Body of pancreas (tissue), 4 donors: Measurements from ENCODE around the gene CCDC57. TPM values are rescaled to one million over a fixed set of nuclear protein-coding genes. Genes with fewer than 3 reads are reported as not detected.
A peak's percentile ranks its signal among the peaks of the same experiment; 100 is the strongest.

ENCODE experiments used
- ATAC-seq: fragments of 150-250 bp; one replicate; pipeline ENCODE4 v1.9.1; 2016
- DNase-seq, 4 donors: peaks; one replicate each; pipeline ENCODE4 v3.0.0-alpha.2; 2019
- H3K27ac ChIP-seq, 4 donors: fragments of 200-600 bp; sonication (generic); 1 replicate in 3 of 4; 2 replicates in 1 of 4; pipeline versions ENCODE4 v1.5.1 to v1.6.1; 2016 to 2019; ENCODE audit warnings: mild to moderate bottlenecking in 1 of 4, mixed read lengths in 1 of 4, moderate library complexity in 1 of 4
- H3K27me3 ChIP-seq, 2 donors: fragments of 200-600 bp; sonication (generic); one replicate each; pipeline ENCODE4 v1.6.0; 2016; ENCODE audit warnings: mild to moderate bottlenecking in 1 of 2
- H3K36me3 ChIP-seq, 2 donors: fragments of 200-600 bp; sonication (generic); replicated peaks in 1 of 2; 2 replicates each; pipeline ENCODE4 v1.5.1; 2016; ENCODE audit warnings: low read depth in 2 of 2; ENCODE audit not compliant: insufficient read depth in 1 of 2
- H3K4me1 ChIP-seq: fragments of 200-600 bp; sonication (generic); one replicate; pipeline ENCODE4 v1.6.0; 2016
- H3K4me3 ChIP-seq, 2 donors: fragments of 200-600 bp; sonication (generic); 1 replicate in 1 of 2; 2 replicates in 1 of 2; pipeline ENCODE4 v1.5.1; 2016 to 2019
- H3K9me3 ChIP-seq, 3 donors: fragments of 200-600 bp; sonication (generic); 1 replicate in 2 of 3; 2 replicates in 1 of 3; pipeline ENCODE4 v1.5.1; 2016
- POLR2A ChIP-seq, 3 donors: fragments of 450-650 bp; IDR thresholded peaks; one replicate each; pipeline ENCODE4 v1.6.1; 2016; ENCODE audit warnings: antibody characterized with exemption in 3 of 3, mild to moderate bottlenecking in 2 of 3
- WGBS, 2 donors: methylation state at CpG; one replicate each; pipeline ENCODE4 v1.1.5; 2017; 5-methylcytosine and 5-hydroxymethylcytosine counted together
- intact Hi-C: fragments of 100-400 bp; cut with DNase I; formaldehyde crosslinking; loops from one replicate; pipeline ENCODE4 v1.15.1; 2023
- total RNA-seq, 2 donors: library from RNA; depleted of rRNA; stranded (reverse); fragments of >200 nt; gene quantifications; one replicate each; pipeline ENCODE4 v1.1.0, GENCODE V29; 2016
- TF ChIP-seq, protein P1 (sequence below), 7 experiments: fragments of 450-650 bp in 4 of 7; fragments of 200-600 bp in 3 of 7; sonication (generic) in 3 of 7; IDR thresholded peaks; one replicate each; pipeline ENCODE4 v1.5.1; 2016 to 2019; ENCODE audit warnings: antibody characterized with exemption in 7 of 7

The CCDC57 gene
- total RNA-seq, 2 donors from 2014 or later: 24.1 to 60.3 TPM

DNA sequence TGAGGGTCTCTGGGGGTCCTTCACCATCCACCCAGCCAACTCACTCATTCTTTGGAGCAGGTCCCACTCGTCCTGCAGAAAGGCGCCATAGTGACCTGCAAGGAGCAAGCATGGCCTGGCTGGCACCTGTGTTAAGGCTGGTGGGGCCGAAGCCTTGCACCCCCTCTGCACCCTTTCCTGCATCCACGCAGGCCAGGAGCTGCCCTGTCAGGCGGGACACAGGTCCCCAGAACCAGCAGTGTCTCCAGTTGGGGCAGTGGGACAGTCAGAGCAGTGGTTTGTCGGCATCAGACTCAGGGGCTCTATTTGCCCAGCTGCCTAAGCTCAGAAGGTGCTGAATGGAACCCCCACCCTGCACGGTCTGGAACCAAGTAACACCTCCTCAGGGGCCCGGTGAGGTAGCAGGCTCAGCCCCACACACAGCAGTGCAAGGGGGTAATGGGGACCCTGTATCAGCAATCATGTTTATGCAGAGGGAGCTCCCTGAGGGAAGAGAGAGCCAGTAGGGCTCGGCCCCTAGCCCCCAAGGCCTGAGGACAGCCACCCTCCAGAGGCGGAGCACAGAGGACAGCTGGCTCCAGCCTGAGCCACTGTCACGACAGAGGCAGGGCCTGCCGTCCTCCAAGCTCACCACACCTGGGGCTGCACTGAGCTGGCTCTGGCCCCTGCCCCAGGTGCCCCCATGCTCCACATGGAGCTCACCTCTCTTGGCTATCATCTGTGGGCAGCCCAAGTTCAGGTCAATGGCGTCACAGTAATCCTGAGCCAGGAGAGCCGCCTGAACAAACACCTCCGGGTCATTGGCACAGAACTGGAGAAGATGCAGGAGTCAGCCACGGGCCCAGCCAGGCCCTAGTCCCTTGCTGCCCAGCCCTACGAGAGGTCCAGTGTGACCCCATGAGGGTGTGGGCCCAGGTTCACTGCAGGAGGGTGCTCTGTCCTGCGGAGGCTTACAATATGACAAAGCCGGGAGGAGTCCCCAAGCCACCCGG, 148.9 kb downstream of the CCDC57 start:
- Histone ChIP-seq H3K4me1 (peaks cover 33% of the 10 kb centered on the region), H3K36me3 (peaks cover 3 to 9% of the 10 kb centered on the region in 2 donors), H3K9me3 (no peaks in the 10 kb centered on the region), H3K27ac (peak overlapping the region in 1 of 4 donors; percentile 64), H3K4me3 (no peak overlapping the region), H3K27me3 (no peaks in the 10 kb centered on the region)
- no peak for ATAC-seq
- intact Hi-C loops: no loop called here
- 45 to 61% methylated on average over 7 to 18 of the region's 20 CpGs for WGBS, 2 donors
- TF ChIP-seq, protein P1, sequence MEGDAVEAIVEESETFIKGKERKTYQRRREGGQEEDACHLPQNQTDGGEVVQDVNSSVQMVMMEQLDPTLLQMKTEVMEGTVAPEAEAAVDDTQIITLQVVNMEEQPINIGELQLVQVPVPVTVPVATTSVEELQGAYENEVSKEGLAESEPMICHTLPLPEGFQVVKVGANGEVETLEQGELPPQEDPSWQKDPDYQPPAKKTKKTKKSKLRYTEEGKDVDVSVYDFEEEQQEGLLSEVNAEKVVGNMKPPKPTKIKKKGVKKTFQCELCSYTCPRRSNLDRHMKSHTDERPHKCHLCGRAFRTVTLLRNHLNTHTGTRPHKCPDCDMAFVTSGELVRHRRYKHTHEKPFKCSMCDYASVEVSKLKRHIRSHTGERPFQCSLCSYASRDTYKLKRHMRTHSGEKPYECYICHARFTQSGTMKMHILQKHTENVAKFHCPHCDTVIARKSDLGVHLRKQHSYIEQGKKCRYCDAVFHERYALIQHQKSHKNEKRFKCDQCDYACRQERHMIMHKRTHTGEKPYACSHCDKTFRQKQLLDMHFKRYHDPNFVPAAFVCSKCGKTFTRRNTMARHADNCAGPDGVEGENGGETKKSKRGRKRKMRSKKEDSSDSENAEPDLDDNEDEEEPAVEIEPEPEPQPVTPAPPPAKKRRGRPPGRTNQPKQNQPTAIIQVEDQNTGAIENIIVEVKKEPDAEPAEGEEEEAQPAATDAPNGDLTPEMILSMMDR (IDR thresholded peaks at IDR 0.05): no peak
- no peak for TF ChIP-seq POLR2A (IDR thresholded peaks at IDR 0.05)
- DNase-seq: no peak

DNA sequence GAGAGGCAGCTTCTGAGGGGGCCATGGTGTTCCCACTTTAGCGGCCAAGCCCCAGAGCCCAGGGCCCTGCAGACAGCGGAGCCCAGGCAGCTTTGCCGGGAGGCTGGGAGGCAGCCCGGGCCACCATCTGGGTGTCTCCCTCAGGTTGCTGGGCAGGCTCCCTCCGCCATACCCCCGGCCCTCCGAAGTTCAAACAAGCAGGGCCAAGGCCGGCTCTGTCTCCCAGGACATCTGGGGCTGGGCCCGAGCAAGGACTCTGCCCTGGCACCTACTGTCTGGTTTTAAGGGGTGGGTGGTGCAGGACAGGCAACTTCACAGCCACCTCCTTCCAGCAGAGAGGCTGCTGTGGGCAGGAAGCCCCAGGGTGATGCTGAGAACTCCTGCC, 149.7 kb downstream of the CCDC57 start:
- Histone ChIP-seq H3K27me3 (no peaks in the 10 kb centered on the region), H3K27ac (no peak overlapping the region), H3K36me3 (peaks cover 3 to 9% of the 10 kb centered on the region in 2 donors), H3K9me3 (no peaks in the 10 kb centered on the region), H3K4me3 (no peak overlapping the region), H3K4me1 (peaks cover 33% of the 10 kb centered on the region)
- intact Hi-C loops: no loop called here
- no peak for TF ChIP-seq POLR2A (IDR thresholded peaks at IDR 0.05)
- TF ChIP-seq, protein P1 (IDR thresholded peaks at IDR 0.05): no peak
- DNase-seq (no peak), ATAC-seq (no peak)
- 73 to 83% methylated on average over 4 to 8 of the region's 9 CpGs for WGBS, 2 donors

DNA sequence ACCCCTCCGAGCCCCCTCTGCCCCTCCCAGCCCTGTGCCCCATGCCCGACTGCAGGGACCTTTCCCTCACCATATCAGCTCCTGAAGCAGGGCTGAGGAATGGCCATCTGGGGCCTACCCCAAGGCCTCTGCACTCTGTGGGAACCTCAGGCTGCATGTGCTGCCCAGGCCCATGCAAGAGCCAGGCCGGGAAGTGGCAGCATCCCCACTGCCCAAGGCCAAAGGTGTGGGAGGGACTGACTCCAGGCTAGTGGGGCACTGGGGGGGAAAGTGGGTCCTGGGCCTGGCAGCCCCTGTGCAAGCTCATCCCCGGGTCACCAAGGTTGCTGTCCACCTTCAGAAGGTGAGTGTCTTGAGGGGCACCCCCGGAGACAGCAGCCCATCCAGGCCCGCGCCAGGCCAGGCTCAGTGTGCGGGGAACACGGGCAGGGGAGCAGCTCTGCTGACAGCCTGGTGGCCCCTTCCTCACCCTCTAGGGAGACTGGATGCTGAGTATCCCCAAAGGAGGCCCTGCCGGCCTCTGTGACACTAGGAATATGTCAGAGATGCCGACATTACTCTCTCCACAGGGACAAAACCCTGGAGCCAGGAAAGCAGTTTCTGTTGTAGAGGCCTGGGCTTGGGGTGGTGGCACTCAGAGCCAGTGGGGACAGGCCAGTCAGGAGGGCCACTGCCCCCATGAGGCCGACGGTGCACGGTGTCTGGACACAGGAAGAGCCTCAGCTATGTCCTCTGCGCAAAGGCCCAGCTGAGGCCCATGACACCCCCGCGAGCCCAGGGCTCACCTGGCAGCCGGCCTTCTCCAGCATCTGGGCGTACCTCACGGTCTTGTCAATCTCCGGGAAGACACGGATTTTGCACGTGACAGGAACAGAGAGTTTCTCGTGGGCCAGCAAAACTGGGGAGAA, 150.3 kb downstream of the CCDC57 start:
- peaks cover 3 to 11% of the 10 kb centered on the region in 2 donors for H3K36me3 ChIP-seq
- 69 to 83% methylated on average over 2 to 22 of the region's 24 CpGs for WGBS, 2 donors
- no peak for TF ChIP-seq POLR2A (IDR thresholded peaks at IDR 0.05)
- TF ChIP-seq, protein P1 (IDR thresholded peaks at IDR 0.05): no peak

DNA sequence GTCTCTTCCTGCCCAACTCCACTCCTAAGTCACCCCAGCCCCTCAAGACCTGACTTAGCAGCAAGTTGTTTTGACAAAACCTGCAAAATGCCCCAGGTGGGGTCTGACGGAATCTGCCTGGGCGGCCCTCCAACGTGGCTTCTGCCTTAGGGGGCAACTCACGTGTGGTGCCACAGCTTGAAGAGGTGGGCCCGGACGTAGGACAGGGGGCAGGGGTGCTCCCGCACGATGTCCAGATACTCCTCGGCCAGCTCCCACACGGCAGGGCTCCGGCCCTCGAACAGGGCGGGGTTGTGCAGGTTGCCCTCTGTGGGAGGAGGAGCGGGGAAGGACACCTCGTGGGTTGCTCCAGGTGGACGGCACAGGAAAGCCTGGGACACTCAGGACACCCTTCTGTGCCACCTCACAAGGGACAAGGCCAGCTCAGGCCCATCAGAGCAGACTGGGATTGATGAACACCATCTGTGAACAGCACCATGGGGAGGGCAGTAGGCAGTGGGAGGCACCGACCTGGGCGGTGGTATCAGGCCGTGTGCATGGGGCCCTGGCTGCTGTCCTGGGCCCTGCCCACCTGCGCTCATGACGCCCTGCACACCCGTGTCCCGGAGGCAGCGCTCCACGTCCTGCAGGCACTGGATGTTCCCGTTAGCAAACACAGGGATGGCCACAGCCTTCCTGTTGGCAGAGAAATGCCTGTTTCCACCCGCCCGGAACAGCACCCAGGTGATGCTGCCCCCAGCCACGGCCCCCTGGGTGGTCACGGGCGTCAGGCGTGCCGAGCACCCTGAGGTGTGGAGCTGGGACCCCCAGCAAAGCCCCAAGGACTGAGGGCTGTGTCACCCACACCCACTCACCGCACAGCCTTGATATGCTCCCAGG, 151.4 kb downstream of the CCDC57 start:
- no peak for ATAC-seq
- H3K9me3 ChIP-seq: no peaks in the 10 kb centered on the region
- intact Hi-C loops: no loop called here
- DNase-seq: no peak
- TF ChIP-seq, protein P1 (IDR thresholded peaks at IDR 0.05): no peak
- TF ChIP-seq POLR2A (IDR thresholded peaks at IDR 0.05): no peak
- H3K4me1 ChIP-seq: peaks cover 28% of the 10 kb centered on the region
- H3K4me3 ChIP-seq: no peak overlapping the region
- 85 to 94% methylated on average over 5 to 29 of the region's 34 CpGs for WGBS, 2 donors
- H3K27ac ChIP-seq: no peak overlapping the region
- no peaks in the 10 kb centered on the region for H3K27me3 ChIP-seq
- peaks cover 3 to 20% of the 10 kb centered on the region in 2 donors for H3K36me3 ChIP-seq

More for the DNA sequence above, 150.3 kb downstream of the CCDC57 start:
- H3K4me3 ChIP-seq: no peak overlapping the region
- ATAC-seq: no peak
- no peak overlapping the region for H3K27ac ChIP-seq
- intact Hi-C loops: no loop called here
- no peaks in the 10 kb centered on the region for H3K9me3 ChIP-seq
- H3K27me3 ChIP-seq: no peaks in the 10 kb centered on the region
- peaks cover 33% of the 10 kb centered on the region for H3K4me1 ChIP-seq
- no peak for DNase-seq
